Fibroblast of lung (primary cell): ENCODE results near the gene THRB. TPM values are rescaled to one million over a fixed set of nuclear protein-coding genes. Genes with fewer than 3 reads are reported as not detected.
"Not testable (repeated sequence)": the region's sequence is repeated elsewhere in the genome, so short reads cannot be mapped to it uniquely, and the experiment has no call there.

Experiments
- DNase-seq, 2 donors: peaks; one replicate each; pipeline versions ENCODE4 v3.0.0 to v3.0.0-alpha.2; 2010; ENCODE audit warnings: low read depth in 2 of 2
- H2AFZ ChIP-seq: 2 replicates; pipeline ENCODE4 v1.5.1; 2012; ENCODE audit warnings: low read length, control low read depth, inconsistent platforms
- H3K27ac ChIP-seq: 2 replicates; pipeline ENCODE4 v1.5.1; 2011; ENCODE audit warnings: low read length, control low read depth; ENCODE audit not compliant: insufficient read depth
- H3K27me3 ChIP-seq: 2 replicates; pipeline ENCODE4 v1.5.1; 2011; ENCODE audit warnings: mild to moderate bottlenecking, low read length; ENCODE audit not compliant: control insufficient read depth, insufficient read depth
- H3K36me3 ChIP-seq: 2 replicates; pipeline ENCODE4 v1.5.1; 2011; ENCODE audit warnings: low read length; ENCODE audit not compliant: control insufficient read depth, insufficient read depth
- H3K4me1 ChIP-seq: 2 replicates; pipeline ENCODE4 v1.5.1; 2011; ENCODE audit warnings: low read length; ENCODE audit not compliant: control insufficient read depth, insufficient read depth; ENCODE audit errors: extremely low read depth
- H3K4me2 ChIP-seq: 2 replicates; pipeline ENCODE4 v1.5.1; 2011; ENCODE audit warnings: low read length, control low read depth; ENCODE audit not compliant: insufficient read depth; ENCODE audit errors: extremely low read depth
- H3K4me3 ChIP-seq, 4 experiments: fragments of 200-600 bp in 1 of 4; sonication (generic) in 1 of 4; replicated peaks in 1 of 4; 2 replicates each; pipeline ENCODE4 v1.5.1; 2011 to 2016; ENCODE audit warnings: low read length in 4 of 4, low read depth in 3 of 4, mild to moderate bottlenecking in 3 of 4, control low read depth in 2 of 4, inconsistent platforms in 1 of 4, mixed read lengths in 1 of 4; ENCODE audit not compliant: insufficient read depth in 1 of 4; ENCODE audit errors: control extremely low read depth in 1 of 4
- H3K79me2 ChIP-seq: 2 replicates; pipeline ENCODE4 v1.5.1; 2012; ENCODE audit warnings: mild to moderate bottlenecking, low read length, inconsistent platforms; ENCODE audit not compliant: control insufficient read depth, insufficient read depth
- H3K9ac ChIP-seq: 2 replicates; pipeline ENCODE4 v1.5.1; 2011; ENCODE audit warnings: mild to moderate bottlenecking, low read length, control low read depth; ENCODE audit not compliant: insufficient read depth
- H3K9me3 ChIP-seq: 2 replicates; pipeline ENCODE4 v1.5.1; 2012; ENCODE audit warnings: low read depth, low read length; ENCODE audit not compliant: control insufficient read depth, insufficient read depth
- H4K20me1 ChIP-seq: 2 replicates; pipeline ENCODE4 v1.5.1; 2011; ENCODE audit warnings: low read length; ENCODE audit not compliant: control insufficient read depth, insufficient read depth; ENCODE audit errors: extremely low read depth
- CTCF ChIP-seq, 2 donors: IDR thresholded peaks in 1 of 2; conservative IDR thresholded peaks in 1 of 2; 1 replicate in 1 of 2; 2 replicates in 1 of 2; pipeline ENCODE4 v1.5.1; 2011 to 2012; ENCODE audit warnings: low read length in 2 of 2, control low read depth in 1 of 2, inconsistent platforms in 1 of 2, low read depth in 1 of 2, mild to moderate bottlenecking in 1 of 2
- EZH2 ChIP-seq: IDR thresholded peaks from 2 replicates; pipeline ENCODE4 v1.5.1; 2012; ENCODE audit warnings: low read length, control low read depth, mild to moderate bottlenecking; ENCODE audit errors: missing control alignments
- polyA plus RNA-seq, 2 donors: library from polyadenylated mRNA; depleted of rRNA in 1 of 2; stranded (reverse) in 1 of 2; unstranded in 1 of 2; fragments of >200 nt; gene quantifications; 2 replicates each; pipeline ENCODE4 v1.2.1, GENCODE V29; 2011 to 2012; ENCODE audit warnings: missing spikeins in 1 of 2
- total RNA-seq: library from RNA; depleted of rRNA; stranded (reverse); fragments of >200 nt; gene quantifications from 2 replicates; pipeline ENCODE4 v1.2.1, GENCODE V29; 2014

The THRB gene
- total and polyA plus RNA-seq, 2 donors (not counting 1 experiment from before 2014, with no cell fraction given) = 4.2 to 7.4 TPM

DNA sequence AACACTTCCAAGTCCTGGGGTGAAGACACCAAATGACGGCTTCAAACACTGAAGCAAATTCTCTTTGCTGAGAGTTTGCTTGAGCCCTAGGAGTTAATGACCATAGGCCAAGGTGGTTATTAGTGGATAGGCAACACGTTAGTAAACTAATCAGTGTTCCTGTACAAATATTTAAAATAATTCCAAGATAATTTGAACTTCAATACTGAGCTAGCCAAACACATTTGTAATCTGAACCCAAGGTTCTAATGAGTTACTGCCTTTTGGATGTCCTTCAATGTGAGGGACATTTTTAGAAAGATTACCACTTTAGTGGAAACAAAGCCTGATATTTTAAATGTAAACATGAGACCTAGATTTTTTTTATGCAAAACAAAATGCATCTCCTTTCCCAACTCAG, 94.6 kb downstream of the THRB start:
- Histone ChIP-seq H3K4me3 (no peak overlapping the region), H3K27ac (no peak overlapping the region), H3K4me2 (no peak overlapping the region), H4K20me1 (no peaks in the 10 kb centered on the region), H3K9me3 (no peaks in the 10 kb centered on the region), H2AFZ (no peak overlapping the region), H3K36me3 (no peaks in the 10 kb centered on the region), H3K4me1 (no peaks in the 10 kb centered on the region), H3K9ac (no peak overlapping the region), H3K27me3 (no peaks in the 10 kb centered on the region), H3K79me2 (no peaks in the 10 kb centered on the region)
- DNase-seq = no peak
- TF ChIP-seq EZH2 (no peak), CTCF (conservative IDR thresholded peaks at IDR 0.05 in 1 of 2, IDR thresholded peaks at IDR 0.05 in 1 of 2; ENCODE audit: low read depth in 1 of 2, low read length in 2 of 2) (no peak)

- Histone ChIP-seq H3K4me2 (no peak overlapping the region), H3K9ac (no peak overlapping the region), H4K20me1 (no peaks in the 10 kb centered on the region), H3K79me2 (no peaks in the 10 kb centered on the region), H3K27ac (no peak overlapping the region), H3K4me3 (no peak overlapping the region), H3K4me1 (no peaks in the 10 kb centered on the region), H3K9me3 (no peaks in the 10 kb centered on the region), H2AFZ (no peak overlapping the region), H3K27me3 (no peaks in the 10 kb centered on the region), H3K36me3 (no peaks in the 10 kb centered on the region)
- TF ChIP-seq EZH2 (no peak), CTCF (conservative IDR thresholded peaks at IDR 0.05 in 1 of 2, IDR thresholded peaks at IDR 0.05 in 1 of 2; ENCODE audit: low read depth in 1 of 2, low read length in 2 of 2) (no peak)
- no peak for DNase-seq
These were observed 95.0 kb downstream of the THRB start for GRCh38 chr3:24399614-24400013.

GRCh38 chr3:24398712-24399111, 95.9 kb downstream of the THRB start:
- not testable (repeated sequence) for H3K4me3 ChIP-seq, H3K36me3 ChIP-seq, H3K9me3 ChIP-seq, DNase-seq, H2AFZ ChIP-seq, H3K27me3 ChIP-seq, H3K27ac ChIP-seq, H3K4me2 ChIP-seq, H3K4me1 ChIP-seq, H3K79me2 ChIP-seq, H4K20me1 ChIP-seq, H3K9ac ChIP-seq

- Histone ChIP-seq H2AFZ (no peak overlapping the region), H3K9ac (no peak overlapping the region), H4K20me1 (no peaks in the 10 kb centered on the region), H3K4me3 (no peak overlapping the region), H3K27me3 (no peaks in the 10 kb centered on the region), H3K4me2 (no peak overlapping the region), H3K79me2 (no peaks in the 10 kb centered on the region), H3K36me3 (no peaks in the 10 kb centered on the region), H3K9me3 (no peaks in the 10 kb centered on the region), H3K4me1 (no peaks in the 10 kb centered on the region), H3K27ac (no peak overlapping the region)
- TF ChIP-seq EZH2 = no peak
- no peak for TF ChIP-seq CTCF (conservative IDR thresholded peaks at IDR 0.05 in 1 of 2, IDR thresholded peaks at IDR 0.05 in 1 of 2; ENCODE audit: low read depth in 1 of 2, low read length in 2 of 2)
- DNase-seq = no peak
These were observed 98.3 kb downstream of the THRB start for GRCh38 chr3:24396338-24396737.
